SK-N-MC (cell line): ENCODE data around the gene ARHGAP22.

ENCODE experiments used
- DNase-seq: peaks from one replicate; pipeline ENCODE4 v3.0.0-alpha.2; 2011; ENCODE audit warnings: low read depth, low spot score
- H3K27ac ChIP-seq: fragments of 200-600 bp; sonication (generic); 2 replicates; pipeline ENCODE4 v1.5.1; 2016; ENCODE audit warnings: mixed run types
- H3K36me3 ChIP-seq: fragments of 200-600 bp; sonication (generic); 2 replicates; pipeline ENCODE4 v1.6.1; 2017; ENCODE audit warnings: antibody characterized with exemption, low read length, mixed read lengths; ENCODE audit not compliant: insufficient read depth
- H3K4me3 ChIP-seq: fragments of 200-600 bp; sonication (generic); 2 replicates; pipeline ENCODE4 v1.5.1; 2016
- H3K9ac ChIP-seq: fragments of 200-600 bp; sonication (generic); 2 replicates; pipeline ENCODE4 v1.8.0; 2017; ENCODE audit warnings: mixed run types, mixed read lengths; ENCODE audit not compliant: insufficient read length
- H3K9me3 ChIP-seq: fragments of 200-600 bp; sonication (generic); 2 replicates; pipeline ENCODE4 v1.6.1; 2017; ENCODE audit warnings: low read depth, mild to moderate bottlenecking, antibody characterized with exemption, low read length, moderate library complexity, mixed read lengths
- EZH2 ChIP-seq: fragments of 200-600 bp; sonication (generic); IDR thresholded peaks from one replicate; pipeline ENCODE4 v1.6.1; 2017; ENCODE audit warnings: antibody characterized with exemption
- FOXP2 ChIP-seq: optimal IDR thresholded peaks from 2 replicates; pipeline ENCODE3; 2011; ENCODE audit warnings: mild to moderate bottlenecking, moderate library complexity; ENCODE audit not compliant: insufficient read depth; ENCODE audit errors: extremely low read length, control extremely low read depth
- POLR2AphosphoS5 ChIP-seq: IDR thresholded peaks from 2 replicates; pipeline ENCODE4 v1.6.1; 2012; ENCODE audit warnings: mild to moderate bottlenecking, low read depth, low read length, borderline replicate concordance

Gene ARHGAP22

GRCh38 chr10:48564466-48565160 is 40.3 kb downstream of the ARHGAP22 start:
- no peak for TF ChIP-seq POLR2AphosphoS5
- no peak for TF ChIP-seq EZH2
- H3K4me3 ChIP-seq, result no peak overlapping the region
- DNase-seq, result no peak
- H3K9me3 ChIP-seq, result no peaks in the 10 kb centered on the region
- no peaks in the 10 kb centered on the region for H3K36me3 ChIP-seq
- no peak overlapping the region for H3K27ac ChIP-seq
- H3K9ac ChIP-seq, result no peak overlapping the region

GRCh38 chr10:48557511-48558123 is 47.3 kb downstream of the ARHGAP22 start:
- Histone ChIP-seq H3K27ac (no peak overlapping the region), H3K9me3 (no peaks in the 10 kb centered on the region), H3K4me3 (no peak overlapping the region), H3K36me3 (no peaks in the 10 kb centered on the region), H3K9ac (no peak overlapping the region)
- no peak for TF ChIP-seq POLR2AphosphoS5
- TF ChIP-seq FOXP2, result no peak
- no peak for TF ChIP-seq EZH2
- no peak for DNase-seq

- no peaks in the 10 kb centered on the region for H3K36me3 ChIP-seq
- H3K4me3 ChIP-seq, result no peak overlapping the region
- H3K27ac ChIP-seq, result no peak overlapping the region
- H3K9me3 ChIP-seq, result no peaks in the 10 kb centered on the region
- no peak for TF ChIP-seq POLR2AphosphoS5
- TF ChIP-seq EZH2, result no peak
- no peak for TF ChIP-seq FOXP2
- H3K9ac ChIP-seq, result no peak overlapping the region
- no peak for DNase-seq
These were observed 48.2 kb downstream of the ARHGAP22 start for GRCh38 chr10:48556713-48557112.

GRCh38 chr10:48556065-48556464 is 48.8 kb downstream of the ARHGAP22 start:
- no peak overlapping the region for H3K9ac ChIP-seq
- no peaks in the 10 kb centered on the region for H3K36me3 ChIP-seq

GRCh38 chr10:48555310-48556042 is 49.4 kb downstream of the ARHGAP22 start:
- Histone ChIP-seq H3K9me3 (no peaks in the 10 kb centered on the region), H3K36me3 (no peaks in the 10 kb centered on the region), H3K4me3 (no peak overlapping the region), H3K9ac (no peak overlapping the region), H3K27ac (no peak overlapping the region)
- no peak for TF ChIP-seq EZH2
- TF ChIP-seq FOXP2, result no peak
- no peak for TF ChIP-seq POLR2AphosphoS5
- no peak for DNase-seq

More at GRCh38 chr10:48556065-48556464, 48.8 kb downstream of the ARHGAP22 start:
- no peak for DNase-seq
- Histone ChIP-seq H3K4me3 (no peak overlapping the region), H3K9me3 (no peaks in the 10 kb centered on the region), H3K27ac (no peak overlapping the region)
- no peak for TF ChIP-seq FOXP2
- TF ChIP-seq EZH2, result no peak
- no peak for TF ChIP-seq POLR2AphosphoS5

- no peak overlapping the region for H3K27ac ChIP-seq
- no peak overlapping the region for H3K4me3 ChIP-seq
- no peak for DNase-seq
- H3K9me3 ChIP-seq, result no peaks in the 10 kb centered on the region
- no peaks in the 10 kb centered on the region for H3K36me3 ChIP-seq
- no peak for TF ChIP-seq POLR2AphosphoS5
- no peak for TF ChIP-seq FOXP2
- no peak for TF ChIP-seq EZH2
- H3K9ac ChIP-seq, result no peak overlapping the region
These were observed 50.2 kb downstream of the ARHGAP22 start for GRCh38 chr10:48554656-48555055.

- no peak overlapping the region for H3K4me3 ChIP-seq
- DNase-seq, result no peak
- H3K27ac ChIP-seq, result no peak overlapping the region
- no peaks in the 10 kb centered on the region for H3K9me3 ChIP-seq
- no peak for TF ChIP-seq EZH2
- H3K9ac ChIP-seq, result no peak overlapping the region
- H3K36me3 ChIP-seq, result no peaks in the 10 kb centered on the region
These were observed 50.6 kb downstream of the ARHGAP22 start for GRCh38 chr10:48554246-48554645.

- Histone ChIP-seq H3K4me3 (no peak overlapping the region), H3K9ac (no peak overlapping the region), H3K27ac (no peak overlapping the region), H3K9me3 (no peaks in the 10 kb centered on the region), H3K36me3 (no peaks in the 10 kb centered on the region)
- TF ChIP-seq EZH2, result no peak
- no peak for TF ChIP-seq POLR2AphosphoS5
- no peak for TF ChIP-seq FOXP2
- no peak for DNase-seq
These were observed 51.8 kb downstream of the ARHGAP22 start for GRCh38 chr10:48552946-48553564.
